A549 (cell line): ENCODE measurements around the gene NAP1L1. TPM values are rescaled to one million over a fixed set of nuclear protein-coding genes. Genes with fewer than 3 reads are reported as not detected.

Experiments used
- ATAC-seq, 2 experiments: fragments of 200-7000 bp in 1 of 2; fragments of >200 bp in 1 of 2; cut with Nextera tagmentation in 1 of 2; cut with Tn5 transposase in 1 of 2; 3 replicates each; pipeline versions ENCODE4 v1.8.0 to v1.9.1; 2018 to 2020; ENCODE audit warnings: mild to moderate bottlenecking in 1 of 2, moderate library complexity in 1 of 2
- CTCF ChIA-PET: fragments of 300-600 bp; sonication (Branson Sonifier 250); formaldehyde crosslinking; extraction: SDS; loops from one replicate; lab custom pipeline; 2021; ENCODE audit warnings: antibody characterized with exemption, inconsistent platforms; lab: Yijun Ruan, JAX
- POLR2A ChIA-PET: fragments of 350-600 bp; formaldehyde crosslinking; extraction: SDS; loops from one replicate; lab custom pipeline; 2021; ENCODE audit warnings: antibody characterized with exemption, inconsistent platforms; lab: Yijun Ruan, JAX
- DNase-seq, 2 experiments: peaks; one replicate each; pipeline versions ENCODE4 v3.0.0 to v3.0.0-alpha.2; 2011 to 2016; ENCODE audit warnings: low read depth in 1 of 2, low spot score in 1 of 2
- FAIRE-seq: peaks from 2 replicates; lab custom pipeline; 2011; peaks lifted over from hg19 to GRCh38; lab: Jason Lieb, UNC
- H3K27ac ChIP-seq, 2 experiments: fragments of >200 bp; sonication (Bioruptor Twin); formaldehyde crosslinking; 3 replicates each; pipeline ENCODE4 v1.5.1; 2016 to 2017
- H3K4me1 ChIP-seq: fragments of >200 bp; sonication (Bioruptor Twin); formaldehyde crosslinking; 3 replicates; pipeline ENCODE4 v1.6.1; 2016
- H3K4me2 ChIP-seq: fragments of >200 bp; sonication (Bioruptor Twin); formaldehyde crosslinking; 3 replicates; pipeline ENCODE4 v1.6.1; 2016
- H3K4me3 ChIP-seq: fragments of >200 bp; sonication (Bioruptor Twin); formaldehyde crosslinking; 3 replicates; pipeline ENCODE4 v1.5.1; 2016
- H3K9me3 ChIP-seq: fragments of >200 bp; sonication (Bioruptor Twin); formaldehyde crosslinking; 3 replicates; pipeline ENCODE4 v1.6.1; 2016
- BCL3 ChIP-seq: fragments of >200 bp; sonication (Bioruptor Twin); formaldehyde crosslinking; IDR thresholded peaks from 3 replicates; pipeline ENCODE4 v1.6.1; 2016
- CHD4 ChIP-seq: fragments of 200-600 bp; sonication (generic); IDR thresholded peaks from 2 replicates; pipeline ENCODE4 v1.6.1; 2016; ENCODE audit warnings: antibody characterized with exemption, mild to moderate bottlenecking, borderline replicate concordance
- CTCF ChIP-seq: fragments of >200 bp; sonication (Bioruptor Twin); formaldehyde crosslinking; IDR thresholded peaks from 3 replicates; pipeline ENCODE4 v1.5.1; 2016
- FOXS1 ChIP-seq: fragments of 250-450 bp; sonication (Bioruptor Pico); IDR thresholded peaks from 2 replicates; pipeline ENCODE4 v1.5.0; 2020; ENCODE audit warnings: mild to moderate bottlenecking, moderate library complexity
- HDAC2 ChIP-seq: fragments of 200-600 bp; sonication (generic); IDR thresholded peaks from 2 replicates; pipeline ENCODE4 v1.6.1; 2016
- HES2 ChIP-seq: fragments of >200 bp; sonication (Bioruptor Twin); formaldehyde crosslinking; IDR thresholded peaks from 2 replicates; pipeline ENCODE4 v1.6.1; 2016
- HMGXB4 ChIP-seq: fragments of 250-450 bp; sonication (Bioruptor Pico); IDR thresholded peaks from 2 replicates; pipeline ENCODE4 v1.5.0; 2021; ENCODE audit warnings: mild to moderate bottlenecking, moderate library complexity, borderline replicate concordance
- JUN ChIP-seq, 2 experiments: fragments of >200 bp; sonication (Bioruptor Twin); formaldehyde crosslinking; IDR thresholded peaks; 2 replicates in 1 of 2; 3 replicates in 1 of 2; pipeline ENCODE4 v1.6.1; 2016 to 2017
- MAX ChIP-seq: IDR thresholded peaks from 2 replicates; pipeline ENCODE4 v1.6.1; 2012
- MAZ ChIP-seq: fragments of 150-350 bp; IDR thresholded peaks from 2 replicates; pipeline ENCODE4 v1.6.1; 2014; ENCODE audit warnings: antibody characterized with exemption, low read depth, low read length, borderline replicate concordance
- NFE2L2 ChIP-seq: fragments of 150-350 bp; conservative IDR thresholded peaks from 2 replicates; pipeline ENCODE4 v1.6.1; 2014; ENCODE audit warnings: low read length
- NPAS2 ChIP-seq: fragments of 250-450 bp; sonication (Bioruptor Pico); IDR thresholded peaks from 2 replicates; pipeline ENCODE4 v1.8.0; 2022; ENCODE audit warnings: mild to moderate bottlenecking, moderate library complexity, borderline replicate concordance
- POLR2A ChIP-seq: IDR thresholded peaks from 2 replicates; pipeline ENCODE4 v1.6.1; 2012; ENCODE audit warnings: mild to moderate bottlenecking, low read length
- RAD21 ChIP-seq, 2 experiments: fragments of >200 bp in 1 of 2; sonication (Bioruptor Twin) in 1 of 2; formaldehyde crosslinking in 1 of 2; IDR thresholded peaks in 1 of 2; conservative IDR thresholded peaks in 1 of 2; 2 replicates in 1 of 2; 3 replicates in 1 of 2; pipeline ENCODE4 v1.6.1; 2012 to 2018; ENCODE audit warnings: inconsistent platforms in 1 of 2
- RCOR1 ChIP-seq: fragments of 150-350 bp; IDR thresholded peaks from 2 replicates; pipeline ENCODE4 v1.6.1; 2014; ENCODE audit warnings: antibody characterized with exemption, low read length, low read depth
- RFX5 ChIP-seq: fragments of 450-650 bp; IDR thresholded peaks from 2 replicates; pipeline ENCODE4 v1.7.1; 2014; ENCODE audit warnings: antibody characterized with exemption, mild to moderate bottlenecking, moderate library complexity
- RNF2 ChIP-seq: fragments of 200-600 bp; sonication (generic); IDR thresholded peaks from 2 replicates; pipeline ENCODE4 v1.6.1; 2016; ENCODE audit warnings: low read depth, mild to moderate bottlenecking, antibody characterized with exemption, moderate library complexity, borderline replicate concordance
- SMC3 ChIP-seq: fragments of >200 bp; sonication (Bioruptor Twin); formaldehyde crosslinking; IDR thresholded peaks from 3 replicates; pipeline ENCODE4 v1.6.1; 2018; ENCODE audit warnings: inconsistent platforms
- WGBS: methylation state at CpG from one replicate; pipeline ENCODE4 v1.1.6; 2017; ENCODE audit errors: missing lambda C conversion rate; 5-methylcytosine and 5-hydroxymethylcytosine counted together
- polyA plus RNA-seq, 4 experiments: library from polyadenylated mRNA; depleted of rRNA in 3 of 4; stranded (reverse); fragments of >200 nt; fragmentation: RNase III in 1 of 4; extraction: RNeasy Plus Mini Kit Qiagen cat#74134 plus additional on column Dnase treatment in 1 of 4; gene quantifications; 2 replicates in 3 of 4; 3 replicates in 1 of 4; pipeline ENCODE4 v1.2.3, GENCODE V29; 2011 to 2017

NAP1L1 gene
- polyA plus RNA-seq, 2 of the 4 experiments (the other 2 are of a cell fraction) = 709 to 943 TPM

- Histone ChIP-seq H3K9me3 (no peaks in the 10 kb centered on the region), H3K27ac (peak overlapping the region; percentile 36 to 55; a peak in 4 of 6 replicates), H3K4me1 (peaks cover 50% of the 10 kb centered on the region), H3K4me3 (no peak overlapping the region), H3K4me2 (peak overlapping the region; percentile 37; the same call in 2 of the 3 replicates)
- FAIRE-seq (peak; percentile 91), ATAC-seq (peak; percentile 44 to 64; a peak in 5 of 6 replicates), DNase-seq (peak; percentile 48 to 88)
- WGBS = 46% methylated on average over 13 of the region's 13 CpGs
- TF ChIP-seq BCL3 = no peak
- TF ChIP-seq HMGXB4 (CRISPR knock-in tag) = no peak
- no peak for TF ChIP-seq HES2
- TF ChIP-seq FOXS1 (CRISPR knock-in tag) = no peak
- TF ChIP-seq HDAC2 = no peak
- peak; percentile 93 to 94 for TF ChIP-seq RAD21 (conservative IDR thresholded peaks at IDR 0.05 in 1 of 2, IDR thresholded peaks at IDR 0.05 in 1 of 2)
- no peak for TF ChIP-seq RFX5
- no peak for TF ChIP-seq RCOR1
- peak; percentile 92 for TF ChIP-seq SMC3
- TF ChIP-seq JUN (IDR thresholded peaks at IDR 0.05) = 0 out of 5 replicates have a peak, but pooled peaks of 1 of the 2 experiments have one; percentile 21
- no peak for TF ChIP-seq NFE2L2
- no peak for TF ChIP-seq NPAS2
- no peak for TF ChIP-seq MAX
- peak; percentile 90 for TF ChIP-seq CTCF
- ChIA-PET POLR2A (interaction anchor here (1.1 to 1.8 kb wide), 2 partner anchors 13 to 311 kb away, joined by 3 to 8 read pairs; no protein-coding TSS in a partner anchor), CTCF (interaction anchor here (0.7 to 2.1 kb wide), 22 partner anchors 8 to 554 kb away, joined by 3 to 17 read pairs (median 4); partner anchors contain the start of gene NAP1L1)
These were observed 47.1 kb downstream of the NAP1L1 start for GRCh38 chr12:76037130-76038103.

GRCh38 chr12:76035045-76035444 is 49.4 kb downstream of the NAP1L1 start:
- H3K4me1 ChIP-seq = peaks cover 50% of the 10 kb centered on the region
- TF ChIP-seq POLR2A = no peak
- TF ChIP-seq CHD4 = no peak
- no peak for TF ChIP-seq MAZ
- no peak for TF ChIP-seq RFX5
- TF ChIP-seq RNF2 = no peak
- CTCF ChIA-PET = interaction anchor here (0.6 to 8.4 kb wide), 4 partner anchors 48 to 549 kb away, joined by 3 to 80 read pairs (median 3); no protein-coding TSS in a partner anchor
- POLR2A ChIA-PET = no interaction called here
- WGBS = 93% methylated on average over 3 of the region's 3 CpGs
- no peaks in the 10 kb centered on the region for H3K9me3 ChIP-seq
- FAIRE-seq (no peak), DNase-seq (no peak), ATAC-seq (no peak)
- H3K4me3 ChIP-seq = no peak overlapping the region
- H3K4me2 ChIP-seq = no peak overlapping the region
- peak overlapping the region; percentile 11 to 99; a peak in 3 of 6 replicates for H3K27ac ChIP-seq
